H9 (cell line): Measurements from ENCODE around the gene TMEM213. TPM values are rescaled to one million over a fixed set of nuclear protein-coding genes. Genes with fewer than 3 reads are reported as not detected.

Experiments
- DNase-seq: peaks from one replicate; pipeline ENCODE4 v3.0.0-alpha.2; 2017
- H2AFZ ChIP-seq: one replicate; pipeline ENCODE4 v1.6.1; 2013; ENCODE audit warnings: mild to moderate bottlenecking, low read length, control low read depth, moderate library complexity
- H2AK5ac ChIP-seq: 2 replicates; pipeline ENCODE4 v1.6.1; 2013; ENCODE audit warnings: low read length, control low read depth, mixed read lengths; ENCODE audit not compliant: insufficient read length
- H2BK120ac ChIP-seq: one replicate; pipeline ENCODE4 v1.6.1; 2013; ENCODE audit warnings: low read depth, mild to moderate bottlenecking, low read length, control low read depth, inconsistent platforms; ENCODE audit not compliant: poor library complexity, severe bottlenecking
- H2BK12ac ChIP-seq: 2 replicates; pipeline ENCODE4 v1.6.1; 2013; ENCODE audit warnings: low read length, control low read depth, mixed read lengths, low read depth; ENCODE audit not compliant: insufficient read length
- H2BK15ac ChIP-seq: 2 replicates; pipeline ENCODE4 v1.6.1; 2013; ENCODE audit warnings: low read depth, low read length, control low read depth
- H2BK20ac ChIP-seq: one replicate; pipeline ENCODE4 v1.6.1; 2013; ENCODE audit warnings: low read depth, mild to moderate bottlenecking, low read length, control low read depth, inconsistent platforms; ENCODE audit not compliant: poor library complexity, severe bottlenecking
- H2BK5ac ChIP-seq: 2 replicates; pipeline ENCODE4 v1.6.1; 2013; ENCODE audit warnings: low read length, control low read depth, mixed read lengths; ENCODE audit not compliant: insufficient read length
- H3K14ac ChIP-seq: 2 replicates; pipeline ENCODE4 v1.6.1; 2013; ENCODE audit warnings: low read length, control low read depth; ENCODE audit not compliant: insufficient read depth
- H3K18ac ChIP-seq: 2 replicates; pipeline ENCODE4 v1.6.1; 2013; ENCODE audit warnings: low read depth, mild to moderate bottlenecking, mixed read lengths, low read length, control low read depth; ENCODE audit not compliant: insufficient read length
- H3K23ac ChIP-seq: 2 replicates; pipeline ENCODE4 v1.6.1; 2013; ENCODE audit warnings: low read length, control low read depth, mixed read lengths, low read depth; ENCODE audit not compliant: insufficient read length
- H3K23me2 ChIP-seq: 2 replicates; pipeline ENCODE4 v1.6.1; 2013; ENCODE audit warnings: low read depth, mild to moderate bottlenecking, mixed read lengths, low read length, control low read depth; ENCODE audit not compliant: insufficient read length, poor library complexity, severe bottlenecking
- H3K27ac ChIP-seq: 2 replicates; pipeline ENCODE4 v1.5.1; 2013; ENCODE audit warnings: low read length, control low read depth, mixed read lengths, low read depth; ENCODE audit not compliant: insufficient read length
- H3K27me3 ChIP-seq: 2 replicates; pipeline ENCODE4 v1.6.1; 2013; ENCODE audit warnings: low read length, control low read depth, inconsistent platforms; ENCODE audit not compliant: insufficient read depth
- H3K4ac ChIP-seq: 2 replicates; pipeline ENCODE4 v1.6.1; 2013; ENCODE audit warnings: low read depth, mild to moderate bottlenecking, control low read depth, inconsistent platforms, low read length, moderate library complexity
- H3K4me1 ChIP-seq: 2 replicates; pipeline ENCODE4 v1.6.1; 2013; ENCODE audit warnings: low read length, control low read depth, inconsistent platforms; ENCODE audit not compliant: insufficient read depth
- H3K4me2 ChIP-seq: 2 replicates; pipeline ENCODE4 v1.6.1; 2013; ENCODE audit warnings: low read length, control low read depth, mixed read lengths; ENCODE audit not compliant: insufficient read length, insufficient read depth
- H3K56ac ChIP-seq: 2 replicates; pipeline ENCODE4 v1.6.1; 2013; ENCODE audit warnings: low read depth, mild to moderate bottlenecking, mixed read lengths, low read length, control low read depth; ENCODE audit not compliant: insufficient read length
- H3K79me1 ChIP-seq: 2 replicates; pipeline ENCODE4 v1.6.1; 2013; ENCODE audit warnings: low read depth, mild to moderate bottlenecking, moderate library complexity, low read length, control low read depth, inconsistent platforms; ENCODE audit not compliant: insufficient read depth, poor library complexity, severe bottlenecking
- H3K79me2 ChIP-seq: 2 replicates; pipeline ENCODE4 v1.6.1; 2013; ENCODE audit warnings: low read length, control low read depth, inconsistent platforms; ENCODE audit not compliant: insufficient read depth
- H3K9ac ChIP-seq: 2 replicates; pipeline ENCODE4 v1.6.1; 2013; ENCODE audit warnings: low read length, control low read depth, mixed read lengths; ENCODE audit not compliant: insufficient read length; ENCODE audit errors: extremely low read depth
- H3K9me3 ChIP-seq: one replicate; pipeline ENCODE4 v1.6.1; 2013; ENCODE audit warnings: low read depth, low read length, inconsistent platforms; ENCODE audit not compliant: control insufficient read depth
- H3T11ph ChIP-seq: one replicate; pipeline ENCODE4 v1.6.1; 2013; ENCODE audit warnings: mild to moderate bottlenecking, low read length, control low read depth, inconsistent platforms
- H4K20me1 ChIP-seq: one replicate; pipeline ENCODE4 v1.6.1; 2013; ENCODE audit not compliant: control insufficient read depth, insufficient read length, insufficient read depth
- H4K5ac ChIP-seq: 2 replicates; pipeline ENCODE4 v1.6.1; 2013; ENCODE audit warnings: low read depth, mild to moderate bottlenecking, mixed read lengths, low read length, control low read depth; ENCODE audit not compliant: insufficient read length
- H4K8ac ChIP-seq: replicated peaks from 2 replicates; pipeline ENCODE4 v1.6.1; 2013; ENCODE audit warnings: low read length, control low read depth, mixed read lengths, low read depth; ENCODE audit not compliant: insufficient read length
- H4K91ac ChIP-seq: 2 replicates; pipeline ENCODE4 v1.6.1; 2013; ENCODE audit warnings: low read depth, mild to moderate bottlenecking, moderate library complexity, mixed read lengths, low read length, control low read depth; ENCODE audit not compliant: insufficient read length
- H3K27ac Mint-ChIP-seq, 3 experiments: 2 replicates in 2 of 3; 3 replicates in 1 of 3; pipeline ENCODE4 v1.8.0; 2020 to 2021; ENCODE audit warnings: mixed read lengths in 3 of 3, mild to moderate bottlenecking in 1 of 3, moderate library complexity in 1 of 3
- H3K27me3 Mint-ChIP-seq: 2 replicates; pipeline ENCODE4 v1.8.0; 2021; ENCODE audit warnings: low read depth, mild to moderate bottlenecking, moderate library complexity, mixed read lengths
- H3K36me3 Mint-ChIP-seq, 3 experiments: 2 replicates in 2 of 3; 3 replicates in 1 of 3; pipeline ENCODE4 v1.8.0; 2020 to 2021; ENCODE audit warnings: low read depth in 3 of 3, mixed read lengths in 3 of 3; ENCODE audit not compliant: insufficient read depth in 1 of 3
- H3K4me1 Mint-ChIP-seq, 2 experiments: 2 replicates each; pipeline ENCODE4 v1.8.0; 2020; ENCODE audit warnings: mixed read lengths in 2 of 2
- H3K4me3 Mint-ChIP-seq, 2 experiments: 2 replicates in 1 of 2; 3 replicates in 1 of 2; pipeline ENCODE4 v1.8.0; 2020 to 2021; ENCODE audit warnings: mild to moderate bottlenecking in 2 of 2, mixed read lengths in 2 of 2, moderate library complexity in 1 of 2
- H3K9me3 Mint-ChIP-seq, 2 experiments: 2 replicates in 1 of 2; 3 replicates in 1 of 2; pipeline ENCODE4 v1.8.0; 2020; ENCODE audit warnings: mild to moderate bottlenecking in 2 of 2, mixed read lengths in 2 of 2, moderate library complexity in 1 of 2
- WGBS: extraction: QIAGEN DNeasy Blood & Tissue Kit; methylation state at CpG from one replicate; pipeline ENCODE4 v1.1.7; 2013; ENCODE audit warnings: missing lambda C conversion rate, low lambda C conversion rate, mixed read lengths; ENCODE audit not compliant: insufficient read length; ENCODE audit errors: extremely low coverage; 5-methylcytosine and 5-hydroxymethylcytosine counted together
- total RNA-seq: library from RNA; stranded (reverse); gene quantifications from 2 replicates; pipeline ENCODE4 v1.2.1, GENCODE V29; 2021
- TF ChIP-seq, protein P1 (sequence below): fragments of 200-600 bp; sonication (generic); conservative IDR thresholded peaks from 3 replicates; pipeline ENCODE4 v1.8.0; 2021; ENCODE audit warnings: antibody characterized with exemption, mild to moderate bottlenecking

The TMEM213 gene
- total RNA-seq, 1 experiment from 2014 or later = 0.22 TPM

DNA sequence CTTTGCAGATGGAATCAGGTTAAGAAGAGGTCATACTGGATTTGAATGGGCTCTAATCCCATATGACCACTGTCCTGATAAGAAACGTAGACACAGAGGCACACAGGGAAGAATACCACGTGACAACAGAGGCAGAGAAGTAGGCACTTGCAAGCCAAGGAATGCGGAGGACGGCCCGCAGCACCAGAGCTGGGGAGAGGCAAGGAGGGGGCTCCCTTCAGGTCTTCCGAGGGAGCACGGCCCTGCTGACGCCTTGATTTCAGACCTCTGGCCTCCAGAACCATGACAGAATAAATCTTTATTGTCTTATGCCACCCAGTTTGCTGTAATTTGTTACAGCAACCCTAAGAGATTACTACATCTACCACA lies 44.7 kb upstream of the TMEM213 start:
- Histone ChIP-seq H2BK12ac (no peak overlapping the region), H2BK20ac (no peak overlapping the region), H2BK5ac (no peak overlapping the region), H3K27me3 (no peaks in the 10 kb centered on the region), H3K23ac (no peak overlapping the region), H3K18ac (no peak overlapping the region), H4K91ac (no peak overlapping the region), H4K20me1 (no peaks in the 10 kb centered on the region), H3K79me2 (no peaks in the 10 kb centered on the region), H2AK5ac (no peak overlapping the region), H3K23me2 (no peaks in the 10 kb centered on the region), H3K4ac (no peak overlapping the region), H3K4me2 (no peak overlapping the region), H3K27ac (no peak overlapping the region), H2BK15ac (no peak overlapping the region), H3K79me1 (no peaks in the 10 kb centered on the region), H3K4me1 (no peaks in the 10 kb centered on the region), H2AFZ (no peak overlapping the region), H3T11ph (no peak overlapping the region), H3K14ac (no peak overlapping the region), H3K56ac (no peak overlapping the region), H2BK120ac (no peak overlapping the region), H3K9ac (no peak overlapping the region), H4K5ac (no peak overlapping the region), H3K9me3 (no peaks in the 10 kb centered on the region), H4K8ac (no peak overlapping the region)
- Mint-ChIP-seq H3K36me3 (no peaks in the 10 kb centered on the region), H3K4me3 (no peak overlapping the region), H3K27ac (no peak overlapping the region; a peak in 2 of 7 replicates), H3K4me1 (peaks cover 38 to 39% of the 10 kb centered on the region in 2 experiments), H3K27me3 (no peaks in the 10 kb centered on the region; the same call in 1 of the 2 replicates), H3K9me3 (no peaks in the 10 kb centered on the region)
- no CpG with 5 or more reads among the region's 8 CpGs for WGBS
- TF ChIP-seq, protein P1, sequence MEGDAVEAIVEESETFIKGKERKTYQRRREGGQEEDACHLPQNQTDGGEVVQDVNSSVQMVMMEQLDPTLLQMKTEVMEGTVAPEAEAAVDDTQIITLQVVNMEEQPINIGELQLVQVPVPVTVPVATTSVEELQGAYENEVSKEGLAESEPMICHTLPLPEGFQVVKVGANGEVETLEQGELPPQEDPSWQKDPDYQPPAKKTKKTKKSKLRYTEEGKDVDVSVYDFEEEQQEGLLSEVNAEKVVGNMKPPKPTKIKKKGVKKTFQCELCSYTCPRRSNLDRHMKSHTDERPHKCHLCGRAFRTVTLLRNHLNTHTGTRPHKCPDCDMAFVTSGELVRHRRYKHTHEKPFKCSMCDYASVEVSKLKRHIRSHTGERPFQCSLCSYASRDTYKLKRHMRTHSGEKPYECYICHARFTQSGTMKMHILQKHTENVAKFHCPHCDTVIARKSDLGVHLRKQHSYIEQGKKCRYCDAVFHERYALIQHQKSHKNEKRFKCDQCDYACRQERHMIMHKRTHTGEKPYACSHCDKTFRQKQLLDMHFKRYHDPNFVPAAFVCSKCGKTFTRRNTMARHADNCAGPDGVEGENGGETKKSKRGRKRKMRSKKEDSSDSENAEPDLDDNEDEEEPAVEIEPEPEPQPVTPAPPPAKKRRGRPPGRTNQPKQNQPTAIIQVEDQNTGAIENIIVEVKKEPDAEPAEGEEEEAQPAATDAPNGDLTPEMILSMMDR = no peak
- no peak for DNase-seq
